T-helper 9 cell (primary cell): ENCODE results near the gene CDYL.
"Not testable (repeated sequence)": the region's sequence is repeated elsewhere in the genome, so short reads cannot be mapped to it uniquely, and the experiment has no call there.

Experiments used
- DNase-seq: peaks from one replicate; pipeline ENCODE4 v3.0.0-alpha.2; 2020

Gene CDYL

GRCh38 chr6:4969609-4970285 lies 193.5 kb downstream of the CDYL start:
- no peak for DNase-seq

- no peak for DNase-seq
Observed at GRCh38 chr6:4970739-4971395, 194.7 kb downstream of the CDYL start.

- no peak for DNase-seq
Observed at GRCh38 chr6:4971851-4972250, 195.6 kb downstream of the CDYL start.

GRCh38 chr6:4972438-4972837 lies 196.2 kb downstream of the CDYL start:
- DNase-seq: no peak

GRCh38 chr6:4973415-4973814 lies 197.2 kb downstream of the CDYL start:
- no peak for DNase-seq

GRCh38 chr6:4973982-4974745 lies 198.0 kb downstream of the CDYL start:
- no peak for DNase-seq

- DNase-seq: no peak
Observed at GRCh38 chr6:4974962-4975361, 198.8 kb downstream of the CDYL start.

GRCh38 chr6:4975506-4975905 lies 199.3 kb downstream of the CDYL start:
- DNase-seq: no peak

GRCh38 chr6:4977468-4977867 lies 201.3 kb downstream of the CDYL start:
- no peak for DNase-seq

GRCh38 chr6:4979426-4979825 lies 203.2 kb downstream of the CDYL start:
- DNase-seq: no peak

- DNase-seq: no peak
Observed at GRCh38 chr6:4981761-4982160, 205.6 kb downstream of the CDYL start.

- DNase-seq: no peak
Observed at GRCh38 chr6:4983322-4983721, 207.1 kb downstream of the CDYL start.

- no peak for DNase-seq
Observed at GRCh38 chr6:4986999-4987398, 210.8 kb downstream of the CDYL start.

GRCh38 chr6:4987432-4987831 lies 211.2 kb downstream of the CDYL start:
- DNase-seq: no peak

GRCh38 chr6:4994741-4995140 lies 218.5 kb downstream of the CDYL start:
- DNase-seq: no peak

- DNase-seq: no peak
Observed at GRCh38 chr6:4997862-4998261, 221.7 kb downstream of the CDYL start.

- no peak for DNase-seq
Observed at GRCh38 chr6:4999586-4999985, 223.4 kb downstream of the CDYL start.

- DNase-seq: peak; percentile 99
Observed at GRCh38 chr6:5003604-5004372, 227.6 kb downstream of the CDYL start, which contains the start of gene RPP40. Gene RPP40, minus strand, starts transcription at chr6:5004037. Its CDS starts 35 bp downstream, at chr6:5004002.

GRCh38 chr6:5004373-5005037 lies 228.3 kb downstream of the CDYL start:
- DNase-seq: no peak

GRCh38 chr6:5005038-5005433 lies 228.8 kb downstream of the CDYL start:
- DNase-seq: not testable (repeated sequence)
